SK-N-SH treated with all-trans-retinoic acid at 6 μM for 48 hours (cell line): ENCODE measurements around the gene SEC22C.

Experiments
- ATAC-seq: fragments of 200-7000 bp; cut with Tn5 transposase; 3 replicates; pipeline ENCODE4 v1.9.1; 2020; ENCODE audit warnings: mild to moderate bottlenecking, moderate library complexity
- ARNTL ChIP-seq: fragments of 450-650 bp; formaldehyde crosslinking; IDR thresholded peaks from 2 replicates; pipeline ENCODE4 v1.5.0; 2020; ENCODE audit warnings: low read depth, mild to moderate bottlenecking, moderate library complexity, borderline replicate concordance
- BACH2 ChIP-seq: fragments of 250-450 bp; sonication (Bioruptor Pico); IDR thresholded peaks from 2 replicates; pipeline ENCODE4 v1.9.0; 2021; ENCODE audit warnings: mild to moderate bottlenecking, borderline replicate concordance
- CSDC2 ChIP-seq: fragments of 250-450 bp; sonication (Bioruptor Pico); IDR thresholded peaks from 2 replicates; pipeline ENCODE4 v1.5.0; 2020; ENCODE audit warnings: mild to moderate bottlenecking, moderate library complexity
- ESRRG ChIP-seq: fragments of 250-450 bp; sonication (Bioruptor Pico); IDR thresholded peaks from 2 replicates; pipeline ENCODE4 v1.6.1; 2021; ENCODE audit warnings: mild to moderate bottlenecking
- GLIS3 ChIP-seq: fragments of 250-450 bp; sonication (Bioruptor Pico); IDR thresholded peaks from 2 replicates; pipeline ENCODE4 v1.5.0; 2020; ENCODE audit warnings: mild to moderate bottlenecking, moderate library complexity
- ISL1 ChIP-seq: fragments of 250-450 bp; sonication (Bioruptor Pico); IDR thresholded peaks from 2 replicates; pipeline ENCODE4 v2.1.2; 2022; ENCODE audit warnings: mild to moderate bottlenecking, moderate library complexity
- OSR1 ChIP-seq: fragments of 250-450 bp; sonication (Bioruptor Pico); IDR thresholded peaks from 2 replicates; pipeline ENCODE4 v1.8.0; 2022; ENCODE audit warnings: moderate library complexity, mild to moderate bottlenecking, inconsistent platforms
- PPARA ChIP-seq: fragments of 250-450 bp; sonication (Bioruptor Pico); IDR thresholded peaks from 2 replicates; pipeline ENCODE4 v1.5.0; 2020; ENCODE audit warnings: mild to moderate bottlenecking, borderline replicate concordance
- RARB ChIP-seq: fragments of 250-450 bp; sonication (Bioruptor Pico); IDR thresholded peaks from 2 replicates; pipeline ENCODE4 v1.8.0; 2021; ENCODE audit warnings: mild to moderate bottlenecking, moderate library complexity
- SNAI2 ChIP-seq: fragments of 250-450 bp; sonication (Bioruptor Pico); IDR thresholded peaks from 2 replicates; pipeline ENCODE4 v1.5.0; 2020; ENCODE audit warnings: mild to moderate bottlenecking, moderate library complexity
- ZC3H10 ChIP-seq: fragments of 250-450 bp; sonication (Bioruptor Pico); IDR thresholded peaks from 2 replicates; pipeline ENCODE4 v1.5.1; 2021; ENCODE audit warnings: mild to moderate bottlenecking, moderate library complexity
- ZFP3 ChIP-seq: fragments of 250-450 bp; sonication (Bioruptor Pico); IDR thresholded peaks from 2 replicates; pipeline ENCODE4 v1.5.0; 2020; ENCODE audit warnings: mild to moderate bottlenecking, moderate library complexity
- ZFP30 ChIP-seq: fragments of 450-650 bp; formaldehyde crosslinking; IDR thresholded peaks from 2 replicates; pipeline ENCODE4 v1.5.0; 2022; ENCODE audit warnings: mild to moderate bottlenecking, moderate library complexity
- ZNF565 ChIP-seq: fragments of 450-650 bp; formaldehyde crosslinking; conservative IDR thresholded peaks from 2 replicates; pipeline ENCODE4 v1.5.0; 2020; ENCODE audit warnings: low read depth, mild to moderate bottlenecking, moderate library complexity
- ZNF70 ChIP-seq: fragments of 450-650 bp; formaldehyde crosslinking; IDR thresholded peaks from 2 replicates; pipeline ENCODE4 v1.5.0; 2020; ENCODE audit warnings: mild to moderate bottlenecking, moderate library complexity
- ZNF8 ChIP-seq: fragments of 450-650 bp; formaldehyde crosslinking; IDR thresholded peaks from 2 replicates; pipeline ENCODE4 v1.5.0; 2020; ENCODE audit warnings: mild to moderate bottlenecking, moderate library complexity
- TF ChIP-seq, protein P1 (sequence below): fragments of 250-450 bp; sonication (Bioruptor Pico); IDR thresholded peaks from 2 replicates; pipeline ENCODE4 v1.8.0; 2020; ENCODE audit warnings: mild to moderate bottlenecking, moderate library complexity, borderline replicate concordance
- TF ChIP-seq, protein P2 (sequence below): fragments of 250-450 bp; sonication (Bioruptor Pico); IDR thresholded peaks from 2 replicates; pipeline ENCODE4 v1.5.0; 2020; ENCODE audit warnings: mild to moderate bottlenecking, moderate library complexity
- TF ChIP-seq, protein P3 (sequence below): fragments of 250-450 bp; sonication (Bioruptor Pico); IDR thresholded peaks from 2 replicates; pipeline ENCODE4 v1.5.1; 2021; ENCODE audit warnings: mild to moderate bottlenecking, moderate library complexity
- TF ChIP-seq, protein P4 (sequence below): fragments of 250-450 bp; sonication (Bioruptor Pico); IDR thresholded peaks from 2 replicates; pipeline ENCODE4 v1.5.1; 2020; ENCODE audit warnings: low read depth, mild to moderate bottlenecking, moderate library complexity

The SEC22C gene

DNA sequence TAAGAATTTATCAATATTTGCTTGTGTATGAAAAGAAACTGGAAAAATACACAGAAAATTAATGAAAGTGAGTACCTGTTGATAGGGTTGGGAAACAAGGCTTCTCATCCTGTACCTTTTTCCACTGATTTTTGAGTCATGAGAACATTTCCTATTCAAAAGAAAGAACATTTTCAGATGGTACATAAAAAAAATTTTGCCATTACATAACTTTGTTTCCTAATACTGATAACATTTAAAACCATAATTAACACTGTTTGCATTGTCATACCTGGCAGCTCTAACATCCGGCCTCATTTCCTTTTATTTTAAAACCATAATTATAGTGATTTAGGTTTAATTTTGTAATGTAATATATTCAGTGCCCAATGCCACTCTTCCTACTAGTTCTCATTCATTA is 30.4 kb upstream of the SEC22C start:
- TF ChIP-seq ZFP3: no peak
- TF ChIP-seq ZNF565 (CRISPR knock-in tag): no peak
- TF ChIP-seq, protein P1, sequence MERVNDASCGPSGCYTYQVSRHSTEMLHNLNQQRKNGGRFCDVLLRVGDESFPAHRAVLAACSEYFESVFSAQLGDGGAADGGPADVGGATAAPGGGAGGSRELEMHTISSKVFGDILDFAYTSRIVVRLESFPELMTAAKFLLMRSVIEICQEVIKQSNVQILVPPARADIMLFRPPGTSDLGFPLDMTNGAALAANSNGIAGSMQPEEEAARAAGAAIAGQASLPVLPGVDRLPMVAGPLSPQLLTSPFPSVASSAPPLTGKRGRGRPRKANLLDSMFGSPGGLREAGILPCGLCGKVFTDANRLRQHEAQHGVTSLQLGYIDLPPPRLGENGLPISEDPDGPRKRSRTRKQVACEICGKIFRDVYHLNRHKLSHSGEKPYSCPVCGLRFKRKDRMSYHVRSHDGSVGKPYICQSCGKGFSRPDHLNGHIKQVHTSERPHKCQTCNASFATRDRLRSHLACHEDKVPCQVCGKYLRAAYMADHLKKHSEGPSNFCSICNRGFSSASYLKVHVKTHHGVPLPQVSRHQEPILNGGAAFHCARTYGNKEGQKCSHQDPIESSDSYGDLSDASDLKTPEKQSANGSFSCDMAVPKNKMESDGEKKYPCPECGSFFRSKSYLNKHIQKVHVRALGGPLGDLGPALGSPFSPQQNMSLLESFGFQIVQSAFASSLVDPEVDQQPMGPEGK (CRISPR knock-in tag): no peak
- TF ChIP-seq ZC3H10 (CRISPR knock-in tag): no peak
- TF ChIP-seq BACH2 (CRISPR knock-in tag): no peak
- no peak for TF ChIP-seq SNAI2 (CRISPR knock-in tag)
- TF ChIP-seq, protein P2, sequence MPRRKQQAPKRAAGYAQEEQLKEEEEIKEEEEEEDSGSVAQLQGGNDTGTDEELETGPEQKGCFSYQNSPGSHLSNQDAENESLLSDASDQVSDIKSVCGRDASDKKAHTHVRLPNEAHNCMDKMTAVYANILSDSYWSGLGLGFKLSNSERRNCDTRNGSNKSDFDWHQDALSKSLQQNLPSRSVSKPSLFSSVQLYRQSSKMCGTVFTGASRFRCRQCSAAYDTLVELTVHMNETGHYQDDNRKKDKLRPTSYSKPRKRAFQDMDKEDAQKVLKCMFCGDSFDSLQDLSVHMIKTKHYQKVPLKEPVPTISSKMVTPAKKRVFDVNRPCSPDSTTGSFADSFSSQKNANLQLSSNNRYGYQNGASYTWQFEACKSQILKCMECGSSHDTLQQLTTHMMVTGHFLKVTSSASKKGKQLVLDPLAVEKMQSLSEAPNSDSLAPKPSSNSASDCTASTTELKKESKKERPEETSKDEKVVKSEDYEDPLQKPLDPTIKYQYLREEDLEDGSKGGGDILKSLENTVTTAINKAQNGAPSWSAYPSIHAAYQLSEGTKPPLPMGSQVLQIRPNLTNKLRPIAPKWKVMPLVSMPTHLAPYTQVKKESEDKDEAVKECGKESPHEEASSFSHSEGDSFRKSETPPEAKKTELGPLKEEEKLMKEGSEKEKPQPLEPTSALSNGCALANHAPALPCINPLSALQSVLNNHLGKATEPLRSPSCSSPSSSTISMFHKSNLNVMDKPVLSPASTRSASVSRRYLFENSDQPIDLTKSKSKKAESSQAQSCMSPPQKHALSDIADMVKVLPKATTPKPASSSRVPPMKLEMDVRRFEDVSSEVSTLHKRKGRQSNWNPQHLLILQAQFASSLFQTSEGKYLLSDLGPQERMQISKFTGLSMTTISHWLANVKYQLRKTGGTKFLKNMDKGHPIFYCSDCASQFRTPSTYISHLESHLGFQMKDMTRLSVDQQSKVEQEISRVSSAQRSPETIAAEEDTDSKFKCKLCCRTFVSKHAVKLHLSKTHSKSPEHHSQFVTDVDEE (CRISPR knock-in tag): no peak
- no peak for TF ChIP-seq GLIS3 (CRISPR knock-in tag)
- no peak for TF ChIP-seq CSDC2 (CRISPR knock-in tag)
- no peak for TF ChIP-seq OSR1 (CRISPR knock-in tag)
- TF ChIP-seq PPARA (CRISPR knock-in tag): no peak
- TF ChIP-seq ZNF70 (CRISPR knock-in tag): no peak
- TF ChIP-seq ISL1 (CRISPR knock-in tag): no peak
- TF ChIP-seq ARNTL (CRISPR knock-in tag): no peak
- no peak for TF ChIP-seq ZNF8
- TF ChIP-seq, protein P3, sequence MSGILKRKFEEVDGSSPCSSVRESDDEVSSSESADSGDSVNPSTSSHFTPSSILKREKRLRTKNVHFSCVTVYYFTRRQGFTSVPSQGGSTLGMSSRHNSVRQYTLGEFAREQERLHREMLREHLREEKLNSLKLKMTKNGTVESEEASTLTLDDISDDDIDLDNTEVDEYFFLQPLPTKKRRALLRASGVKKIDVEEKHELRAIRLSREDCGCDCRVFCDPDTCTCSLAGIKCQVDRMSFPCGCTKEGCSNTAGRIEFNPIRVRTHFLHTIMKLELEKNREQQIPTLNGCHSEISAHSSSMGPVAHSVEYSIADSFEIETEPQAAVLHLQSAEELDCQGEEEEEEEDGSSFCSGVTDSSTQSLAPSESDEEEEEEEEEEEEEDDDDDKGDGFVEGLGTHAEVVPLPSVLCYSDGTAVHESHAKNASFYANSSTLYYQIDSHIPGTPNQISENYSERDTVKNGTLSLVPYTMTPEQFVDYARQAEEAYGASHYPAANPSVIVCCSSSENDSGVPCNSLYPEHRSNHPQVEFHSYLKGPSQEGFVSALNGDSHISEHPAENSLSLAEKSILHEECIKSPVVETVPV (CRISPR knock-in tag): no peak
- no peak for TF ChIP-seq ZFP30 (CRISPR knock-in tag)
- TF ChIP-seq RARB: no peak
- TF ChIP-seq ESRRG (CRISPR knock-in tag): no peak
- ATAC-seq: no peak

DNA sequence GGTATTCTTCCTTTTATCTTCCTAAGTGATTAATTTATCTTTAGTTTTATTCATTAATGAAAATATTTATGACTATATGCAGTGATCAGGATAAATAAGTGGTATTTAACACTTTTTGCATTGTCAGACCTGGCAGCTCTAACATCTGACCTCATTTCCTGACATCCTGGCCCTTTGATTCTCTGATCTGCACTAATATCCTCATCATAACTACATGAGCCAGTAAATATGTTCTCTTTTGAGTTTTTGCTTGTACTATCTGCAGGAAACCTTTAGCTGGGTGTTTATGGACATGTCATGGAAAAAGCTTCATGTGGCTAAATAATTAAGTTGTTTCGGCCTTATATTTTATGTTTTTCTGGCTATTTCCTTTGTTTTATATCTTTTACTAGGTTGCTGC is 29.2 kb upstream of the SEC22C start:
- no peak for ATAC-seq
- TF ChIP-seq, protein P2 (CRISPR knock-in tag): no peak
- TF ChIP-seq, protein P4, sequence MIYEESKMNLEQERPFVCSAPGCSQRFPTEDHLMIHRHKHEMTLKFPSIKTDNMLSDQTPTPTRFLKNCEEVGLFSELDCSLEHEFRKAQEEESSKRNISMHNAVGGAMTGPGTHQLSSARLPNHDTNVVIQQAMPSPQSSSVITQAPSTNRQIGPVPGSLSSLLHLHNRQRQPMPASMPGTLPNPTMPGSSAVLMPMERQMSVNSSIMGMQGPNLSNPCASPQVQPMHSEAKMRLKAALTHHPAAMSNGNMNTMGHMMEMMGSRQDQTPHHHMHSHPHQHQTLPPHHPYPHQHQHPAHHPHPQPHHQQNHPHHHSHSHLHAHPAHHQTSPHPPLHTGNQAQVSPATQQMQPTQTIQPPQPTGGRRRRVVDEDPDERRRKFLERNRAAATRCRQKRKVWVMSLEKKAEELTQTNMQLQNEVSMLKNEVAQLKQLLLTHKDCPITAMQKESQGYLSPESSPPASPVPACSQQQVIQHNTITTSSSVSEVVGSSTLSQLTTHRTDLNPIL (CRISPR knock-in tag): no peak
- TF ChIP-seq, protein P1 (CRISPR knock-in tag): no peak
